PFSK-1 (cell line): ENCODE data around the gene CYFIP2.

Experiments
- FOXP2 ChIP-seq: optimal IDR thresholded peaks from 2 replicates; pipeline ENCODE3; 2011; ENCODE audit warnings: borderline replicate concordance, control low read depth, inconsistent platforms; ENCODE audit not compliant: insufficient read depth; ENCODE audit errors: extremely low read length, extremely low read depth
- POLR2AphosphoS5 ChIP-seq: IDR thresholded peaks from 2 replicates; pipeline ENCODE4 v1.6.1; 2012; ENCODE audit warnings: low read depth, mild to moderate bottlenecking, control low read depth, low read length, moderate library complexity
- REST ChIP-seq, 2 experiments: IDR thresholded peaks; 2 replicates each; pipeline versions ENCODE4 v1.6.1 to v1.8.0; 2011 to 2012; ENCODE audit warnings: low read depth in 2 of 2, low read length in 2 of 2, control low read depth in 1 of 2, inconsistent platforms in 1 of 2, mild to moderate bottlenecking in 1 of 2, moderate library complexity in 1 of 2; ENCODE audit not compliant: insufficient read depth in 1 of 2
- SIN3A ChIP-seq: IDR thresholded peaks from 2 replicates; pipeline ENCODE4 v1.6.1; 2012; ENCODE audit warnings: mild to moderate bottlenecking, low read length, moderate library complexity, borderline replicate concordance; ENCODE audit not compliant: insufficient read depth
- TAF1 ChIP-seq: IDR thresholded peaks from 2 replicates; pipeline ENCODE4 v1.6.1; 2012; ENCODE audit warnings: low read length, control low read depth, borderline replicate concordance; ENCODE audit not compliant: insufficient read depth

The CYFIP2 gene

GRCh38 chr5:157348049-157348400 lies 82.1 kb downstream of the CYFIP2 start:
- TF ChIP-seq POLR2AphosphoS5, result no peak
- TF ChIP-seq REST (IDR thresholded peaks at IDR 0.05; ENCODE audit: insufficient read depth in 1 of 2, low read depth in 2 of 2, low read length in 2 of 2), result no peak
- no peak for TF ChIP-seq SIN3A
- no peak for TF ChIP-seq FOXP2
- TF ChIP-seq TAF1, result no peak

DNA sequence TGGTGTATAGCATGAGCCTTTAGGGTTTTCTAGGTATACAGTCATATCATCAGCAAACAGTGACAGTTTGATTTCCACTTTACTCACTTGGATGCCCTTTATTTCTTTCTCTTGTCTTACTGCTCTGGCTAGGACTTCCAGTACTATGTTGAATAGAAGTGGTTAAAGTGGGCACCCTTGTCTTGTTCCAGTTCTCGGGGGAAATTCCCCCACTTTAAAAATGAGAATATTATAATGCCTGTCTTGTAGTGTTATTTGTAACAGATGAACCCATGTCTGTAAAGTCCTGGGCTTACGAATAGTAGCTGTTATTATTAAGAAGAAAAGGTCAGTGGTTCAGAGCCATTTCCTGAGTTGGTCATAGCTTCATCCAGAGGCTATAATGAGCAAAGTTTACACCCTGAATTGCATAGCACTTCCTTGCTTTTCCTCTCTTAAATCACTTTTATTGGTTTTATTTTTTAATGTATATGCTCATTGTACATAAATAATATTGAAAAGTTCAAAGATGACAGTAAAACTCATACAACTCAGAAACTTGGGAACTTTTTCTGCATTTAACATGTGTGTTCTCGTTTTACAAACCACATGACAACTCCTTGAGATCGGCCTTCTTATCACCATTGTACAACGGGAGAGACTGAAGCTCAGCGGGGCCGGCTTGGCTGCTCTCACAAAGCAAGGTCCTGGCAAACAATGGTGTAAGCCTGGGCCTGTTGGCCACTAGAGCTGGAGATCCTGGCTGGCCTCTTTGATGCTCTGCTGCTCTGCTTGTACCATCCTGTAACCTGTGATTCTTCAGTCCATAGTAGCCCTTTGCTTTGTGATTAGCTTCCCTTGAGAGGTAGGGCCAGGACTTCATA lies 85.2 kb downstream of the CYFIP2 start:
- TF ChIP-seq REST (IDR thresholded peaks at IDR 0.05; ENCODE audit: insufficient read depth in 1 of 2, low read depth in 2 of 2, low read length in 2 of 2) (no peak), POLR2AphosphoS5 (no peak), TAF1 (no peak), SIN3A (no peak), FOXP2 (no peak)

DNA sequence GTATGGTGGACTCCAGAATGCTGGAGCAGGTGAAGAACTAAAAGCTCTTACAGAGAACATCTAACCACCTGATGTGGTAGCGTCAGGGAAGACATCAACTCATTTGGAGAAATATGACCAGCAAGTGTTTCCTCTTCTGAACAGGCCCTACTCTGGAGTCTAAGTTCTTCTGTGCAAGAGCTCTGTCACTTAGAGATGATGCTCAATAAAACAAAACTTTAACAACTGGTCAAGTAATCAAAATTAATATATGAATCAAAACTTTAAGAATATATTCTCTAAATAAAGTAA lies 85.8 kb downstream of the CYFIP2 start:
- TF ChIP-seq SIN3A (no peak), POLR2AphosphoS5 (no peak), TAF1 (no peak), REST (IDR thresholded peaks at IDR 0.05; ENCODE audit: insufficient read depth in 1 of 2, low read depth in 2 of 2, low read length in 2 of 2) (no peak), FOXP2 (no peak)

DNA sequence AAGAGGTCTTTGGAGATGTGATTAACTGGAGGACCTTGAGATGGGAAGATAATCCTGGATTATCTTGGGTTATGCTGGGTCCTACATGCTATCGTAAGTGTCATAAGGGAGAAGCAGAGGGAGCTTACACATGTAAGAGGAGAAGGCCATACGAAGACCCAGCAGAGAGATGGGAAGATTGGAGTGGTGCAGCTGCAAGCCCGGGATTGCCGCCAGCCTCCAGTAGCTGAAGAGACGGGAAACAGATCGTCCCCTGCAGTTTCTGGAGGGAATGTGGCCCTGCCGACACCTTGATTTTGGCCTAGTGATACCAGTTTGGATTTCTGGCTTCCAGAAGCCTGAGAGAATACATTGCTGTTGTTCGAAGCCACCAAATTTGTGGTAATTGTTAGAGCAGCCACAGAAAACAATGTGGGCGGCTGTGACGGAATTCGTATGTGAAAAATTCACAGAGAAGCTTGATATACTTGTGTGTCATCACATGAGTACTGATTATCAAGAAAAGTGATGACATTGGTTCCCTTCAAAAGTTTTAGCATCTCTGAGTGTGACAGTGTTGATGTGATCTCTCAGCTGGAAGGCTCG lies 86.9 kb downstream of the CYFIP2 start:
- no peak for TF ChIP-seq REST (IDR thresholded peaks at IDR 0.05; ENCODE audit: insufficient read depth in 1 of 2, low read depth in 2 of 2, low read length in 2 of 2)
- no peak for TF ChIP-seq TAF1
- no peak for TF ChIP-seq SIN3A
- TF ChIP-seq FOXP2, result no peak
- TF ChIP-seq POLR2AphosphoS5, result no peak

GRCh38 chr5:157354800-157355199 lies 88.9 kb downstream of the CYFIP2 start:
- no peak for TF ChIP-seq SIN3A
- TF ChIP-seq TAF1, result no peak
- no peak for TF ChIP-seq REST (IDR thresholded peaks at IDR 0.05; ENCODE audit: insufficient read depth in 1 of 2, low read depth in 2 of 2, low read length in 2 of 2)
- no peak for TF ChIP-seq POLR2AphosphoS5
- TF ChIP-seq FOXP2, result no peak
